Stimulated activated memory B cell treated with anti-CD40 and anti-IgM and Interleukin-4, amounts not matched to agents 10 μg/mL and 1 μg/mL and 100 μg/mL, for 72 hours (primary cell): ENCODE results near the gene AQP12B.

Experiments
- ATAC-seq: fragments of 150-1000 bp; cut with Tn5 transposase; 2 replicates; pipeline ENCODE4 v1.10.0; 2021
- H3K27ac Mint-ChIP-seq: one replicate; pipeline ENCODE4 v1.8.0; 2022; ENCODE audit warnings: mild to moderate bottlenecking, mixed read lengths
- H3K27me3 Mint-ChIP-seq: one replicate; pipeline ENCODE4 v1.8.0; 2022; ENCODE audit warnings: mixed read lengths
- H3K36me3 Mint-ChIP-seq: one replicate; pipeline ENCODE4 v1.8.0; 2022; ENCODE audit warnings: mixed read lengths
- H3K4me1 Mint-ChIP-seq: one replicate; pipeline ENCODE4 v1.8.0; 2022; ENCODE audit warnings: mixed read lengths
- H3K4me3 Mint-ChIP-seq: one replicate; pipeline ENCODE4 v1.8.0; 2022; ENCODE audit warnings: mild to moderate bottlenecking, moderate library complexity, mixed read lengths
- H3K9me3 Mint-ChIP-seq: one replicate; pipeline ENCODE4 v1.8.0; 2022; ENCODE audit warnings: mixed read lengths

The AQP12B gene

DNA sequence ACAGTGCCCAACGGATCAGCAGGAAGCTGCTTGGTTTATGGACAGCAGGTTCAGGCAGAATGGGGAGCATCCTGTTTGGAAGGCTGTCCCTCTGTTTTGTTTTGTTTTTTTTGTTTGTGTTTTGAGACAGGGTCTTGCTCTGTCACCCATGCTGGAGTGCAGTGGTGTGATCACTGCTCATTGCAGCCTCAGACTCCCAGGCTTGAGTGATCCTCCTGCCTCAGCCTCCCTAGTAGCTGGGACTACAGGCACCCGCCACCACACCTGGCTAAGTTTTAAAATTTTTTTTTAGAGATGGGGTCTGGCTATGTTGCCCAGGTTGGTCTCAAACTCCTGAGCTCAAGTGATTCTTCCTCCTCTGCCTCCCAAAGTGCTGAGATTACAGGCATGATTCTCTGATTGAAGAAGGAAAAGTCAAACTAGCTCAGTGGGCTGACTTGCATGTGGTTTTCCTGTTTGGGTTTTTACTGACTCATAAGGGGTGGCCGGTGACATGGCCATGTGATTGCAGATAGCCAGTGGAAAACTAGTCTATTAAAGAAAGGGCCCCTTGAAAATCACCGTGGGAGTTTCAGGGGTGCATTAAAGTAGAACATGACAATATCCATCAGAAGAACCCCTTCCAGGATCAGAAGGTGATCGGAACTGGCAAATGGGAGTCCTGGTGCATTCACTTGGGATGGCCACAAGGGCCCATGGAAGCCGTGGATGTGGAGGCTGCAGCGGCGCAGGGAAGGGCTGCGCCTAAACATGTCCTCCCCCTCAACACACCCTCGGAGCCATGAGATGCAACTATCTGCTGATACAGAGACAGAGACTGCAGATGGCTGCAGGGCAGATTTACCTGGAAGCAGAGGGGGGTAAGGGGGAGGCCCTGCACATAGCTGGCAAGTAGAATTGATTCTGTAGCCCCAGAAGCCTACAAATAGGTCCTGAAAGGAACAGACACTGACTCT, 26.5 kb downstream of the AQP12B start:
- ATAC-seq = peak; percentile 83
- H3K4me3 Mint-ChIP-seq = no peak overlapping the region
- H3K27ac Mint-ChIP-seq = no peak overlapping the region
- no peaks in the 10 kb centered on the region for H3K36me3 Mint-ChIP-seq
- H3K4me1 Mint-ChIP-seq = peaks cover 12% of the 10 kb centered on the region
- peaks cover 4% of the 10 kb centered on the region for H3K9me3 Mint-ChIP-seq
- peaks cover 50% of the 10 kb centered on the region for H3K27me3 Mint-ChIP-seq

DNA sequence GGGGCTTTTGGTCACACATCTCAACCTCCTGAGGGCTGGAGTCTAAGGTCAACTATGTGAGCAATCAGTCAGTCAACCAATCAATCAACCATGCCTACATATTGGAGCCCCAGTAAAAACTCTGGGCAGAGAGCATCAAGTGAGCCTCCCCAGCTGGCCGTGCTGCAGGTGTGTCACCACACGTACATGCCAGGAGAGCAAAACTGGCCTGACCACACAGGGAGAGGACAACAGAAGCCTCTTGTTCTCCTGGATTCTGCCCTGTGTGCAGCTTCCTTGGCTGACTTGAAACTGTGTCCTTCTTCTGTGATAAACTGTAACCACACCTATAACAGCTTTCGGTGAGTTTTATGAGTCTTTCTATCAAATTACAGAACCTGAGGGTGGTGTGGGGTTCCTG, 31.5 kb downstream of the AQP12B start:
- peaks cover 4% of the 10 kb centered on the region for H3K9me3 Mint-ChIP-seq
- no peak for ATAC-seq
- H3K4me1 Mint-ChIP-seq = peaks cover 8% of the 10 kb centered on the region
- no peak overlapping the region for H3K4me3 Mint-ChIP-seq
- H3K27ac Mint-ChIP-seq = no peak overlapping the region
- H3K27me3 Mint-ChIP-seq = peaks cover 85% of the 10 kb centered on the region
- no peaks in the 10 kb centered on the region for H3K36me3 Mint-ChIP-seq

DNA sequence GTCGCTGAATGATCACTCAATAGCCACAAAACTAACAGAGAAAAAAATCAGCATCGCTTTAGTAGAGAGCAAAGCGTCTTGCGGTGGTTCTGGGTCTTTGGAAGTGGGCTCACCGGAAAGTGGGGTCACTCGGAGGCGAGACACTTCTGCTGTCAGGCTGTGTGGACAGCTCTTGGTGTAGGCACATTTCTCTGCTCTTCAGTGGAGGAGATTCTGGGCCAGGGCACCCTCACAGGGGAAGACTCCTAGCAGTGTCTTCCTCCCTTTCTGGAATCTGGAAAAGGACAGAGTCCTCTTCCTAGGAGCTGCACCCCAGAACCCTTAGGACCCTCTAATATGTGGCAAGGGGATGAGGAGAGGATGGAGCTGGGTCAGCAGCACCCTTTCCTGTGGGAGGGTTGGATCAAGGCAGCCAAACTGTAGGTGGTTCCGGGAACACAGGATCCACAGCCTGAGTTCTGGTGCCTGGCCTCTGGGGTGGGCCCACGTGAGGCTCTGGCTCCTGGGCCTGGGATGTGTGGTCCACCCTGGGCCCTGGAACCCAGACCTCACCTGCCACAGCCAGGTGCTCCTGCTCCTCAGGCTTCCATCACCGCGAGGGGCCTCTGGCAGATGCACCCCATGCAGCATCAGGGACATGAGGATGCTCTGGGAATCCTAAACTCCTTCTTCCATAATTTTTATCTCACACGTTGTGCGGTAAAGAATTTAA, 32.3 kb downstream of the AQP12B start:
- no peak overlapping the region for H3K27ac Mint-ChIP-seq
- H3K4me1 Mint-ChIP-seq = peaks cover 7% of the 10 kb centered on the region
- peaks cover 4% of the 10 kb centered on the region for H3K9me3 Mint-ChIP-seq
- H3K36me3 Mint-ChIP-seq = no peaks in the 10 kb centered on the region
- no peak for ATAC-seq
- H3K4me3 Mint-ChIP-seq = no peak overlapping the region
- peaks cover 93% of the 10 kb centered on the region for H3K27me3 Mint-ChIP-seq

DNA sequence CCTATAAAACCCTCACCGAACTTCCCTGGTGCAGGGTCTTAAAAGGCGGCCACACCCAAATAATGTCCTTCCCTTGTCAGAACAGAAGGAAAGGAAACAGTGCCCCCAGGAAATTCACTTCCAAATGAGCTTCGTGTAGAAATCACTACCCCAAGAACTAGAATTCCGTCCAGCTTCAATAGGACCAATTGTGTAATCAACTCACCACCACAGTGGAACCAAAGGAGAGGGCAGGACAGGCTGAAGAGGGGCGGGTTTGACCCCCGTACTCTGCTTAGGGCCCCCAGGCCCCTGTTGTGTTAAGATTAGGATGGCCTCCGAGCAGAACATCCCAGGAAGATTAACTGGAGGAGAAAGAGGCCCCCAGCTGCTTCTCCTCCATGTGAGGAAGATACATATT, 33.4 kb downstream of the AQP12B start:
- H3K4me1 Mint-ChIP-seq = peaks cover 7% of the 10 kb centered on the region
- H3K36me3 Mint-ChIP-seq = no peaks in the 10 kb centered on the region
- ATAC-seq = no peak
- H3K4me3 Mint-ChIP-seq = no peak overlapping the region
- no peaks in the 10 kb centered on the region for H3K9me3 Mint-ChIP-seq
- H3K27ac Mint-ChIP-seq = no peak overlapping the region
- H3K27me3 Mint-ChIP-seq = peaks cover 93% of the 10 kb centered on the region

DNA sequence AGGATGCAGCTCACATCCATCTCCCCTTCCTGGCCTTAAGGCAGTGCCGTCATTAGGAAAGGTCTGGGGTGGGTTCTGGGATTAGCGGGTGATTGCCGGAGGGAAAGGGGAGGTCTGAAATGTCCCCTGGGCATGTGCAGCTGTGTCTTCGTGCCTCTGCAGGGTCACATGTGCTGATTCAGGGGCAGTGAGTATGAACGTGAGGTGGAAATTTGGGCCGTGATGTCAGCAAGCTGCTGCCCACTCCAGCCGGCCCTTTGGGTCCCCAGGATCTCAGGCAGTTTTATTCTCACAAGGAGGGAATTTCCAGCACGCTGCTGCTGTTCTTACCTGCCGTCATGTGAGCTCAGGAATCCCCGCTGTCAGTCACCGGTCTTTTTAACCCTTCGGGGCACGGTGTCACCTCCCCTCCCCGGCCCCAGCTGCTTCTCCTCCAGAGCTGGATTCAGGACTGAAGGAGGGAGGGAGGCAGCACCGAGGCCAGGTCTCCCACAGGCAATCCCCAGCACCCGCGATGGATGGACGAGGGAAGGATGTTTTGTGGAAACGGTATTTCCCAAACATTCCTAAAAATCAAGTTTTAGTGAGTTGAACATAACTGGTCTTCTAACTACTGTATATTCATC, 33.9 kb downstream of the AQP12B start:
- H3K9me3 Mint-ChIP-seq = no peaks in the 10 kb centered on the region
- no peak overlapping the region for H3K27ac Mint-ChIP-seq
- ATAC-seq = no peak
- H3K4me1 Mint-ChIP-seq = peaks cover 7% of the 10 kb centered on the region
- H3K4me3 Mint-ChIP-seq = no peak overlapping the region
- no peaks in the 10 kb centered on the region for H3K36me3 Mint-ChIP-seq
- peaks cover 92% of the 10 kb centered on the region for H3K27me3 Mint-ChIP-seq

DNA sequence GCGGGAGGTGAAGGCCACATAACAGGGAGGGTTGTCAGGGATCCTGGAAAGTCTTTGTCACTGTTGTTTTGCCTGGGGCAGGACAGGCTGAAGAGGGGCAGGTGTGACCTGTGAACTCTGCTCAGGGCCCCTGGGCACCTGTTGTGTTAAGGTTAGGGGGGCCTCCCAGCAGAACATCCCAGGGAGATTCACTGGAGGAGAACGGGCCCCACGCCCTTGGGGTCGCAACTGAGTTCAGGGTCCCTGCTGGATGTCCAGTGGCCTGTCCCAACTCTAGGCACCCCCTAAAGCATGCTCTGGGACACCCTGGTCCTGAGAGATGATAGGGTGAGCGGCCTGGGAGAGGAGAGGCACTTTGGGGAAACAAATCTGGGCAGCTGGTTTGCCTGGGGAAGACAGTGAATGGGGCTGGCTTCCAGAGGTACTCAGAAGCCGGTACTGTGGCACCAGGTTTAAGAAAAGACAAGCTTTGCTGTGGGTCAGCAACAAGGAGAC, 34.5 kb downstream of the AQP12B start:
- ATAC-seq = no peak
- peaks cover 7% of the 10 kb centered on the region for H3K4me1 Mint-ChIP-seq
- no peak overlapping the region for H3K4me3 Mint-ChIP-seq
- H3K9me3 Mint-ChIP-seq = no peaks in the 10 kb centered on the region
- H3K27ac Mint-ChIP-seq = no peak overlapping the region
- H3K27me3 Mint-ChIP-seq = peaks cover 87% of the 10 kb centered on the region
- no peaks in the 10 kb centered on the region for H3K36me3 Mint-ChIP-seq

DNA sequence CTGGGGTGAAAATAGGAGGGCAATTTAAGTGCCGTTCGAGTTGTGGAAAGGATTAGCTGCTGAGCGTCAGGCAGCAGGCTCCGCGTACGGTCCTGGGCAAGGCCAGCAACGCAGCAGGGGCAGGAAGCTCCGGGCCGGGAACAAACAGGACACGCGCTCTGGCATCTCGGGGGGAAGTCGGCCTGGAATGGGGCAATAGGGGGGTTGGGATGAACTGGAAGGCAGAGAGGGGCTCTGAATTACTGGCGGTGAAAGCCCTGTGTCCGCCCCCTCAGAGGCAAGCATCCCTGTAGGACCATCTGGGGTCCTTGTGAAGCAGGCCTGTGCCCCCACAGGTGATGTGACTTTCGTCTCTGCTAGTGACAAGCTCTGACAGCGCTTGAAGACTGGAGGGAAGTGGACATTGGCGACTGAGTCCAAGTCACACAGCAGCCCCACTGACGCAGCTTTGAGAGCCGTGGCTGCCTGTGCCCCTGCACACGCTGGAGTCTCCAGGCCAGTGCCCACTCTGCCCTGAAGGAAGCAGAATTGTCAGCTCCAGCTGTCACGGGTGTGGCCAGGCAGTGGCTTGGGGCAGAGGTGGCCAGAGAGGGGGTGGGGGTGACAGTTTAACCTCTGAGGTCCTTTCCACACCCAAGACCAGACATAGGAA, 35.1 kb downstream of the AQP12B start:
- no peaks in the 10 kb centered on the region for H3K9me3 Mint-ChIP-seq
- peaks cover 81% of the 10 kb centered on the region for H3K27me3 Mint-ChIP-seq
- no peaks in the 10 kb centered on the region for H3K36me3 Mint-ChIP-seq
- no peak overlapping the region for H3K4me3 Mint-ChIP-seq
- no peak for ATAC-seq
- no peak overlapping the region for H3K27ac Mint-ChIP-seq
- H3K4me1 Mint-ChIP-seq = peaks cover 7% of the 10 kb centered on the region

DNA sequence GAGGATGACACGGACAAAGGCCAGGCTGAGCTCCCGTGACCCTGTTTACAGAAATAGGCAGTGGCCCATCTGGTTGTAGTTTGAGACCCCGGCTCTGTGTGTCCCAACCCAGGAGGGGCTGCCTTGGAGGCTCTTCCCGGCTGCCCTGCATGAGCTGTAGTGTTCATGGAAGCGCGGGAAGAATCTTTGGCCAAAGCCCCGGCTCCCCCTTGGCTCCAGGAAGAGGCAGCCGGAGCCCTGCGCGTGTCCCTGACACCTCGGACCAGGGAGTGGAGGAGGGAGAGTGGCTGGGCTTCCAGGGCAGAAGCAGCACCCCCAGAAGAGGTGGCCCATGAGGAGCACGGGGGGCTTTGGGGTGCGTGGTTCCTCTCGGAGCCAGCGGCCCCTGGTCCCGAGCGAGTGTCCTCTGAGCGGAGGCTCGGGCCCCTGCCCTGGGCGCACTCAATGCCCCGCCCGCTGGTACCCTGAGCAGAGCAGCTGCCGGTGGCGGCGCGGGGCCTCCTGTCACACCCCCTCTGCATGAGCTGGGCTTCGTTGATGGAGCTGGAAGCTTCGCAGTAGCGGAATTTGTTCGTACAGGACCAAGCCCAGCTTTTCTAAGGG, 35.7 kb downstream of the AQP12B start:
- Mint-ChIP-seq H3K9me3 (no peaks in the 10 kb centered on the region), H3K4me3 (no peak overlapping the region), H3K27me3 (peaks cover 75% of the 10 kb centered on the region), H3K36me3 (no peaks in the 10 kb centered on the region), H3K27ac (no peak overlapping the region), H3K4me1 (peaks cover 7% of the 10 kb centered on the region)
- ATAC-seq = no peak

DNA sequence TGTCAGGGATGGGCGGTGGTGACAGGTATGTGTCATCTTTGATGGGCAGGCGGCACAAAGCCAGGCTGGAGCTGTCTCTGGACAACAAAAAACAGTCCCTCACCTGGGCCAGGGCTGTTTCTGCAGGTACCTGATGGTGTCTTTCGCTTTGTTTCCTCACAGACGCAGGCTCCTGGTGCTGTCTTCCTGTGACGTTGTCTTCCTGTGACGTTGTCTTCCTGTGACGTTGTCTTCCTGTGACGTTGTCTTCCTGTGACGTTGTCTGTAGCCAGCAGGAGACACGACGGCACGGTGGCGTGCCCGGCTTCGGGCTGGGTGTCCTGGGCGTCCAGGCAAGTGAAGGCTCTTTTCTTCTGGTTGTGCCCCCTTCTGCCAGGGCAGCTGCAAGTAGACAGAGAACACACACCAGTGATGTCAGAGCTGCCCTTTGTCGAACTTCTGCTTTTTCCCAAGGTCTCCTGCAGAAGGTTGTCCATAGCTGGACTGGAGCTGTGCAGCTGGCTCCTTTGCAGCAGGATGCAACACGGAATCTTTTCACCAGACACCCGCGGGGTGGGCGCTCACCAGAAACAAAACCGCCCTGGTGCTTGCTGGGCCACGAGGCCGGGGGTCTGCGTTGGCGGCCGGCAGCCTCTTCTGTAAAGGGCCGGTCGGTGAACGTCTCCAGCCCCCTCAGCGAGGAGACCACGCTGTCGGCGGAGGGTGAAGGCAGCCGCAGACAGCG, 36.3 kb downstream of the AQP12B start:
- Mint-ChIP-seq H3K4me1 (peaks cover 7% of the 10 kb centered on the region), H3K27ac (no peak overlapping the region), H3K27me3 (peaks cover 68% of the 10 kb centered on the region), H3K36me3 (no peaks in the 10 kb centered on the region), H3K9me3 (no peaks in the 10 kb centered on the region), H3K4me3 (no peak overlapping the region)
- ATAC-seq = no peak

DNA sequence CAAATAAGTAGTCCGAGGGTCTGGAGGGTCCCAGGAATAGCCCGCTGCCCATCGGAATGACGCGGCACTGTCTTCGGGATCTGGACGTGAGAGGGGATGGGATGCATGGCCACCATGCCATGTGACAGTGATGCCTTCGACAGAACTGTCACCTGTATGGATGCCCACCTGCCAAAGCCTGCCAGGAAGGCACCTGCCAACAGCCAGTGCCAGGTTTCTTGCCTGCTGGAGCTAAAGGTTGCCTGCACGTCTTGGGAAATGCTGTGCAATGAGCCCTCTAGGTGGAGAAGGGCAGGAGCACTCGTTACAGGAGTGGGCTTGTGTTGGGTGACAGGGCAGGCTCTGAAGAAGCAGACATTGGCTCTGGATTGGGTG, 36.9 kb downstream of the AQP12B start:
- ATAC-seq = no peak
- no peak overlapping the region for H3K4me3 Mint-ChIP-seq
- no peaks in the 10 kb centered on the region for H3K9me3 Mint-ChIP-seq
- H3K4me1 Mint-ChIP-seq = peaks cover 7% of the 10 kb centered on the region
- no peak overlapping the region for H3K27ac Mint-ChIP-seq
- peaks cover 63% of the 10 kb centered on the region for H3K27me3 Mint-ChIP-seq
- no peaks in the 10 kb centered on the region for H3K36me3 Mint-ChIP-seq

DNA sequence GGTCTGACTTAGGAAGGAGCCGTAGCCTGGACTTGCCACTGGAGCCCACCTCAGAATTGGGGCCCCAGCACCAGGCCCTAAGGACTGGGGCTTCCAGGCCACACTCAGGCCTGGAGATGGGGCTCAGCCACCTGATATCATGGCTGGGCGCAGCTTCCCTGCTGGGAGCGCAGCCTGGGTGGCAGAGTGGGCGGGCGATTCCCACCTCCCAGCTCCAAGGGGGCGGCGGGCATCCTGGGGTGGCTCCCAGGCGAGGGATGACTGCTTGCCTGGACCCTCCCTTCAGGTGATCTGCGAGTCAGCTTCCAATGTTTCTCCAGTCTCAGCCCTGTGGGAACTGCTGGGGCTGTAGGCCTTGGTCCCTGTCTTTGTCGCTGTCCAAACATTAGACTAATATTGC, 37.3 kb downstream of the AQP12B start:
- ATAC-seq = no peak
- peaks cover 58% of the 10 kb centered on the region for H3K27me3 Mint-ChIP-seq
- H3K4me1 Mint-ChIP-seq = peaks cover 7% of the 10 kb centered on the region
- H3K36me3 Mint-ChIP-seq = no peaks in the 10 kb centered on the region
- H3K9me3 Mint-ChIP-seq = no peaks in the 10 kb centered on the region
- no peak overlapping the region for H3K27ac Mint-ChIP-seq
- no peak overlapping the region for H3K4me3 Mint-ChIP-seq

DNA sequence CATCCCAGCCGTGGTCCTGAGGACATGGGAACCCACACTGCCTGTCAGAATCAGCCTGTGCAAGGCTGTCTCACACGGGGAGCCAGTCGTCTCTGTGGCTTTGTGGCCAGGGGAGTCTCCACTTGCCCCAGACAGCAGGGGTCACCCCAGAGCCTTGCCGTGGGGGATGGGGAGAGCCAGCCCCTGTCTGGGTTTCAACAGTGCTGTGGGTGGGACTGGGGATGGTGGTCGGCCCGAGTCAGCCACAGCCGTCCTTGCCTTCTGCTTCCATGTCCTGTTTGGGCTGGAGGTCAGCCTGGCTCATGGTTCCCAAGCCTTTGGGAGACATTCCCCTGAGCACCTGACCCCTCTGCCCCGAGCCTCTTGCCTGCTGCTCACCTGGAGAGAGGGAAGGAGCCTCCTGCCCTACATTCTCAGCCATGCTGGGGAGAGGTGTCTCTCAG, 37.8 kb downstream of the AQP12B start:
- peaks cover 53% of the 10 kb centered on the region for H3K27me3 Mint-ChIP-seq
- no peak overlapping the region for H3K4me3 Mint-ChIP-seq
- H3K36me3 Mint-ChIP-seq = no peaks in the 10 kb centered on the region
- peaks cover 7% of the 10 kb centered on the region for H3K4me1 Mint-ChIP-seq
- H3K9me3 Mint-ChIP-seq = peaks cover under 1% of the 10 kb centered on the region
- no peak for ATAC-seq
- H3K27ac Mint-ChIP-seq = no peak overlapping the region

DNA sequence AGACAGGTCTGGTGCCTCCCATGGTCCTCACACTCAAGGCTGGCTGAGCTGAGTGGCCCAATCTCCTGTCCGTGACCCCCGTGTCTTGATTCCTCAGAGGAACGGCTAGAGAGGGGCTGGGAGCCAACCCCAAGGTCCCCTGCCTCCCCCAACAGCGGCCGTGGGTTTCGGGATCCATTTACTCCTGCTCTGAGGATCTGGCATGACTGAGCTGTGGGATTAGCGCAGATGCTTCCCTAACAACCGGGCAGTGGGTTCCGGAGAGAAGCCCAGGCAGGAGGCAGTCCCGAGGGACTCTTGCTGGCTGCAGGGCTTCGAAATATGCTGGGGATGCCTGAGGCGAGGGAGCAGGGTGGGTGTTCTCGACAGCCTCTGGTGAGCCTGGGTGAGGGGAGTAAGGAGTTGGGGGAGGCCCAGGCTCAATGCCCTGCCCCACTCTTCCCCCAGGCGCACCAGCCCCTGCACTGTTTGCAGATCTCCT, 38.5 kb downstream of the AQP12B start:
- Mint-ChIP-seq H3K4me1 (peaks cover 7% of the 10 kb centered on the region), H3K27ac (no peak overlapping the region), H3K4me3 (no peak overlapping the region), H3K9me3 (peaks cover 3% of the 10 kb centered on the region), H3K27me3 (peaks cover 47% of the 10 kb centered on the region), H3K36me3 (no peaks in the 10 kb centered on the region)
- no peak for ATAC-seq

DNA sequence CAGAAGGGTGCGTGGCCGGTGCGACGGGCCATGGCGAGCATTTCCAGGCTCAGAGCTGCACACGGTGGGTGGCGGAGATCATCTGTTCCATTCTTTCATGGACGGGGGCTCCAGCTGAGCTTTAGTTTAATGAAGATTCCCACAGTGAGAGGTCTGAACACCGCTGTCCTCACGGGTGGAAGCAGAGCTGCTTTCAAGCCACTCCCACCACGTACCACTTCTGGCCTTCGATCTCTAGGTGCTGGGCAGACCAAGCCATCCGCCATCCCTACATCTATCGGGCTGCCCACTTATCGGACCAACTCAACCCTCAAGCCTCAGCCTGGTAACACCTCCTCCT, 38.9 kb downstream of the AQP12B start:
- H3K27me3 Mint-ChIP-seq = peaks cover 42% of the 10 kb centered on the region
- H3K36me3 Mint-ChIP-seq = no peaks in the 10 kb centered on the region
- H3K4me1 Mint-ChIP-seq = peaks cover 7% of the 10 kb centered on the region
- peaks cover 3% of the 10 kb centered on the region for H3K9me3 Mint-ChIP-seq
- no peak for ATAC-seq
- no peak overlapping the region for H3K27ac Mint-ChIP-seq
- no peak overlapping the region for H3K4me3 Mint-ChIP-seq
